Keratinocyte (primary cell): ENCODE measurements around the gene CNNM1. TPM values are rescaled to one million over a fixed set of nuclear protein-coding genes. Genes with fewer than 3 reads are reported as not detected.

Experiments
- DNase-seq: peaks from one replicate; pipeline ENCODE4 v3.0.0-alpha.2; 2011; ENCODE audit warnings: low read depth, missing footprints, low spot score
- FAIRE-seq: peaks from 2 replicates; lab custom pipeline; 2011; peaks lifted over from hg19 to GRCh38; lab: Jason Lieb, UNC
- H2AFZ ChIP-seq: 2 replicates; pipeline ENCODE4 v1.6.0; 2012; ENCODE audit warnings: low read length, control low read depth, inconsistent platforms; ENCODE audit not compliant: control insufficient read depth
- H3K27ac ChIP-seq: 2 replicates; pipeline ENCODE4 v1.5.1; 2011; ENCODE audit warnings: low read length; ENCODE audit not compliant: control insufficient read depth, insufficient read depth
- H3K27me3 ChIP-seq: 3 replicates; pipeline ENCODE4 v1.6.0; 2011; ENCODE audit warnings: low read length; ENCODE audit not compliant: control insufficient read depth, insufficient read depth; ENCODE audit errors: extremely low read depth
- H3K36me3 ChIP-seq, 2 experiments: 2 replicates in 1 of 2; 3 replicates in 1 of 2; pipeline ENCODE4 v1.5.1; 2011; ENCODE audit warnings: low read length in 2 of 2, mild to moderate bottlenecking in 1 of 2; ENCODE audit not compliant: control insufficient read depth in 2 of 2, insufficient read depth in 2 of 2; ENCODE audit errors: extremely low read depth in 1 of 2
- H3K4me1 ChIP-seq: 3 replicates; pipeline ENCODE4 v1.5.1; 2011; ENCODE audit warnings: low read length; ENCODE audit not compliant: control insufficient read depth, insufficient read depth; ENCODE audit errors: extremely low read depth
- H3K4me2 ChIP-seq: 3 replicates; pipeline ENCODE4 v1.6.0; 2011; ENCODE audit warnings: low read depth, low read length; ENCODE audit not compliant: control insufficient read depth, insufficient read depth; ENCODE audit errors: extremely low read depth
- H3K4me3 ChIP-seq, 3 experiments: fragments of 200-600 bp in 1 of 3; sonication (generic) in 1 of 3; 2 replicates in 2 of 3; 3 replicates in 1 of 3; pipeline ENCODE4 v1.5.1; 2011 to 2016; ENCODE audit warnings: low read length in 3 of 3, mild to moderate bottlenecking in 3 of 3, control low read depth in 2 of 3, inconsistent platforms in 1 of 3, low read depth in 1 of 3, mixed read lengths in 1 of 3, mixed run types in 1 of 3, moderate library complexity in 1 of 3; ENCODE audit not compliant: control insufficient read depth in 2 of 3, insufficient read depth in 2 of 3; ENCODE audit errors: extremely low read depth in 1 of 3
- H3K79me2 ChIP-seq: 2 replicates; pipeline ENCODE4 v1.6.0; 2012; ENCODE audit warnings: low read length; ENCODE audit not compliant: control insufficient read depth, insufficient read depth
- H3K9ac ChIP-seq: 3 replicates; pipeline ENCODE4 v1.6.0; 2011; ENCODE audit warnings: low read length; ENCODE audit not compliant: control insufficient read depth, insufficient read depth; ENCODE audit errors: extremely low read depth
- H3K9me1 ChIP-seq: 3 replicates; pipeline ENCODE4 v1.6.0; 2011; ENCODE audit warnings: low read length; ENCODE audit not compliant: control insufficient read depth, insufficient read depth; ENCODE audit errors: extremely low read depth
- H3K9me3 ChIP-seq: 2 replicates; pipeline ENCODE4 v1.5.1; 2012; ENCODE audit warnings: low read depth, low read length; ENCODE audit not compliant: control insufficient read depth
- H4K20me1 ChIP-seq: 3 replicates; pipeline ENCODE4 v1.6.0; 2011; ENCODE audit warnings: low read length; ENCODE audit not compliant: control insufficient read depth, insufficient read depth; ENCODE audit errors: extremely low read depth
- EZH2 ChIP-seq: IDR thresholded peaks from one replicate; pipeline ENCODE4 v1.6.1; 2012; ENCODE audit warnings: inconsistent platforms, mild to moderate bottlenecking, low read length, moderate library complexity
- dilution Hi-C: fragments of 300-500 bp; cut with MboI; formaldehyde crosslinking; loops from one replicate; pipeline ENCODE4 v1.7.0; 2020; ENCODE audit warnings: low sequenced_read_pairs; ENCODE audit not compliant: extremely low pct_ligation_motif_present
- polyA plus RNA-seq, 5 experiments: library from polyadenylated mRNA; depleted of rRNA in 3 of 5; stranded (reverse) in 3 of 5; stranded (forward) in 1 of 5; unstranded in 1 of 5; fragments of >200 nt; gene quantifications; 1 replicate in 1 of 5; 2 replicates in 3 of 5; 3 replicates in 1 of 5; pipeline versions ENCODE4 v1.2.1 to v1.2.3, GENCODE V29; 2011 to 2012; ENCODE audit warnings: missing spikeins in 2 of 5, low read depth in 1 of 5, low replicate concordance in 1 of 5
- TF ChIP-seq, protein P1 (sequence below), 3 experiments: IDR thresholded peaks in 1 of 3; conservative IDR thresholded peaks in 1 of 3; optimal IDR thresholded peaks in 1 of 3; 2 replicates in 2 of 3; 3 replicates in 1 of 3; pipeline versions ENCODE3 to v1.5.1; 2011; ENCODE audit warnings: low read length in 3 of 3, mild to moderate bottlenecking in 3 of 3, moderate library complexity in 2 of 3, control low read depth in 1 of 3, inconsistent platforms in 1 of 3; ENCODE audit not compliant: insufficient read depth in 2 of 3; ENCODE audit errors: extremely low read depth in 1 of 3

CNNM1 gene
- polyA plus RNA-seq, 1 donor (not counting 4 experiments of a cell fraction or from before 2014, with no cell fraction given) = 0.83 TPM

DNA sequence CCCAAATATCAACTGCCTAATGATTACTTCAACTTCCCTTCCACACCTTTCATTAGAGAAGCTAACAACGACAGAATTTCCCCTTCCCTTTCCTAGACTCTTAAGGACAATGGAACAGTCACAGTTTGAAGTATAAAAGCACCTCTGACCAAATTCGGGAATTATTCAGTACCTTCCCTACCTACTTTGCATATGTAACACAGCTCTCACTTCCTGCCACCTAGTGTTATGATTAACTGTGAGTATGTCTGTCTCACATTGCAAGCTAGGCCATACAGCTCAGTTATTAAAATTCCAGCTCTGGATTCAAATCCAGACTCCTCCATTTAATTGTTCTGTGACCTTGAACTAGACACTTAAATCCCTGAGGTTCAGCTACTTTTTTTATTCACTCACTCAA, 48.7 kb upstream of the CNNM1 start:
- no peak overlapping the region for H3K27ac ChIP-seq
- DNase-seq (no peak), FAIRE-seq (peak; percentile 43)
- TF ChIP-seq EZH2 = no peak
- TF ChIP-seq, protein P1, sequence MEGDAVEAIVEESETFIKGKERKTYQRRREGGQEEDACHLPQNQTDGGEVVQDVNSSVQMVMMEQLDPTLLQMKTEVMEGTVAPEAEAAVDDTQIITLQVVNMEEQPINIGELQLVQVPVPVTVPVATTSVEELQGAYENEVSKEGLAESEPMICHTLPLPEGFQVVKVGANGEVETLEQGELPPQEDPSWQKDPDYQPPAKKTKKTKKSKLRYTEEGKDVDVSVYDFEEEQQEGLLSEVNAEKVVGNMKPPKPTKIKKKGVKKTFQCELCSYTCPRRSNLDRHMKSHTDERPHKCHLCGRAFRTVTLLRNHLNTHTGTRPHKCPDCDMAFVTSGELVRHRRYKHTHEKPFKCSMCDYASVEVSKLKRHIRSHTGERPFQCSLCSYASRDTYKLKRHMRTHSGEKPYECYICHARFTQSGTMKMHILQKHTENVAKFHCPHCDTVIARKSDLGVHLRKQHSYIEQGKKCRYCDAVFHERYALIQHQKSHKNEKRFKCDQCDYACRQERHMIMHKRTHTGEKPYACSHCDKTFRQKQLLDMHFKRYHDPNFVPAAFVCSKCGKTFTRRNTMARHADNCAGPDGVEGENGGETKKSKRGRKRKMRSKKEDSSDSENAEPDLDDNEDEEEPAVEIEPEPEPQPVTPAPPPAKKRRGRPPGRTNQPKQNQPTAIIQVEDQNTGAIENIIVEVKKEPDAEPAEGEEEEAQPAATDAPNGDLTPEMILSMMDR (optimal IDR thresholded peaks at IDR 0.05 in 1 of 3, IDR thresholded peaks at IDR 0.05 in 1 of 3, conservative IDR thresholded peaks at IDR 0.05 in 1 of 3; ENCODE audit: extremely low read depth in 1 of 3, insufficient read depth in 2 of 3, low read length in 3 of 3) = no peak
- H3K4me2 ChIP-seq = no peak overlapping the region
- H3K27me3 ChIP-seq = no peaks in the 10 kb centered on the region
- no peak overlapping the region for H3K4me3 ChIP-seq
- H3K36me3 ChIP-seq = no peaks in the 10 kb centered on the region
- dilution Hi-C loops = no loop called here
- no peaks in the 10 kb centered on the region for H4K20me1 ChIP-seq
- H3K79me2 ChIP-seq = no peaks in the 10 kb centered on the region
- H3K9me1 ChIP-seq = no peaks in the 10 kb centered on the region
- H2AFZ ChIP-seq = peak overlapping the region; percentile 2
- no peak overlapping the region for H3K9ac ChIP-seq
- H3K9me3 ChIP-seq = no peaks in the 10 kb centered on the region
- no peaks in the 10 kb centered on the region for H3K4me1 ChIP-seq

DNA sequence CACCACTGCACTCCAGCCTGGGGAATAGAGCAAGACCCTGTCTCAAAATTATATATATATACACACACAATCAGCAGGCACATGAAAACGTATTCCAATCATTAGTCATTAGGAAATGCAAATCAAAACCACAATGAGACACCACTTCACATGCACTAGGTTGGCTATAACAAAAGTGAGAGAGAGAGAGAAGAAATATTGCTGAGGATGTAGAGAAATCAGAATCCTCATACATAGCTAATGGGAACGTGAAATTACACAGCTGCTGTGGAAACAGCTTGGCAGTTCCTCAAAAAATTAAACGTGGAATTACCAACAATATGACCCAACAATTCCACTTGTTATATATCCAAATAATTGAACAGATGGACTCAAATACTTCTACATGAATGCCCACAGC, 43.3 kb upstream of the CNNM1 start:
- Histone ChIP-seq H2AFZ (no peak overlapping the region), H3K9me3 (no peaks in the 10 kb centered on the region), H3K4me1 (no peaks in the 10 kb centered on the region), H3K4me2 (no peak overlapping the region), H4K20me1 (no peaks in the 10 kb centered on the region), H3K79me2 (no peaks in the 10 kb centered on the region), H3K9ac (no peak overlapping the region), H3K36me3 (no peaks in the 10 kb centered on the region), H3K27ac (no peak overlapping the region), H3K9me1 (no peaks in the 10 kb centered on the region), H3K27me3 (no peaks in the 10 kb centered on the region), H3K4me3 (no peak overlapping the region)
- FAIRE-seq = no peak
- no peak for TF ChIP-seq EZH2
- TF ChIP-seq, protein P1 (optimal IDR thresholded peaks at IDR 0.05 in 1 of 3, IDR thresholded peaks at IDR 0.05 in 1 of 3, conservative IDR thresholded peaks at IDR 0.05 in 1 of 3; ENCODE audit: extremely low read depth in 1 of 3, insufficient read depth in 2 of 3, low read length in 3 of 3) = no peak
- dilution Hi-C loops = no loop called here
- no peak for DNase-seq
